HG03469 (cell line): ENCODE data around the gene CHCHD1.
"Not testable (repeated sequence)": the region's sequence is repeated elsewhere in the genome, so short reads cannot be mapped to it uniquely, and the experiment has no call there.

Experiments
- ATAC-seq: cut with Tn5 transposase; IDR thresholded peaks from one replicate; pipeline ENCODE4 v1.9.1; 2021; ENCODE audit warnings: mild to moderate bottlenecking, moderate library complexity, moderate number of reproducible peaks; ENCODE audit not compliant: unreplicated experiment

The CHCHD1 gene

DNA sequence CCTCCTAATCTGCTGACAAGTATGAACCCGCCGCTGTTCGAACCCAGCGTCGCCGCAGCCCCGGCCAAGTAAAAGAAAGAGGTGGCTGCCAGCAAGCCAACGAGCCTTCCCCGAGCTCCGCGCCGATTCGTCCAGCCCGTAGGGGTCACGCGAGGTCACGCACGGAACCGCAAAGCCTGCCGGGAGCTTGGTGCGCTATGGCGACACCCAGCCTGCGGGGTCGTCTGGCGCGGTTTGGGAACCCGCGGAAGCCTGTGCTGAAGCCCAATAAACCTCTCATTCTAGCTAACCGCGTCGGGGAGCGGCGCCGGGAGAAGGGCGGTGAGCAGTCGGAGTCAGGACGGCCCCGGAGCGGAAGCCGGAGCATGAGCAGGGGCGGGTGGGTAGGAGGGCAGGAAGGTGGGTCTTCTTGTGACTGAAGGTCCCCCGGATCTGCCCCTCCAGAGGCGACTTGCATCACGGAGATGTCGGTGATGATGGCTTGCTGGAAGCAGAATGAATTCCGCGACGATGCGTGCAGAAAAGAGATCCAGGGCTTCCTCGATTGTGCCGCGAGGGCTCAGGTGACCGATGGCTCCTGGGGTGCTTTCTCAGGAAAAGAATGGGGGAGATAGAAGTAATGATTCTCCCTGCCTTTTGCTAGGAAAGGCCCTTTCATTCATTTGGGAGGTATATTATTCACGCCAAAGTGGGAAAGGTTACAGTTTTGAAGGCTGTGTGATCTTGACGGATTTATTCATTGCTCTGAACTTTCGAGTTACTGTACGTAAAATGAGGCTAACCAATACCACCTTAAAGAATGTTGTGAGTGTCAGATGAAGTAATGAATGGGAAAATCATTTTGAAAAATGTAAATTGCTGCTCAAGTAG lies at the start of gene CHCHD1:
CHCHD1 (plus strand) TSS at position 170 of the 870 bp plus-strand sequence; CDS start at position 198, 28 bp downstream.
- peak; percentile 49 for ATAC-seq

DNA sequence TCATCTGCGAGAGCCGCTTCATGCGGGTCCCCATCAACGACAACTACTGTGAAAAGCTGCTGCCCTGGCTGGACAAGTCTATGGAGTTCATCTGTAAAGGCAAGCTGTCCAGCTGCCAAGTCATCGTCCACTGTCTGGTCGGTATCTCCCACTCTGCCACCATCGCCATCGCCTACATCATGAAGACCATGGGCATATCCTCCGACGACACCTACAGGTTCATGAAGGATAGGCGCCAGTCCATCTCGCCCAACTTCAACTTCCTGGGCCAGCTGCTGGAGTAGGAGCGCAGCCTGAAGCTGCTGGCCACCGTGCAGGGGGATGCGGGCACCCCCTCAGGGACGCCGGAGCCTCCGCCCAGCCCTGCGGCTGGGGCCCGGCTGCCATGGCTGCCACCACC lies 49.4 kb upstream of the CHCHD1 start:
- no peak for ATAC-seq

DNA sequence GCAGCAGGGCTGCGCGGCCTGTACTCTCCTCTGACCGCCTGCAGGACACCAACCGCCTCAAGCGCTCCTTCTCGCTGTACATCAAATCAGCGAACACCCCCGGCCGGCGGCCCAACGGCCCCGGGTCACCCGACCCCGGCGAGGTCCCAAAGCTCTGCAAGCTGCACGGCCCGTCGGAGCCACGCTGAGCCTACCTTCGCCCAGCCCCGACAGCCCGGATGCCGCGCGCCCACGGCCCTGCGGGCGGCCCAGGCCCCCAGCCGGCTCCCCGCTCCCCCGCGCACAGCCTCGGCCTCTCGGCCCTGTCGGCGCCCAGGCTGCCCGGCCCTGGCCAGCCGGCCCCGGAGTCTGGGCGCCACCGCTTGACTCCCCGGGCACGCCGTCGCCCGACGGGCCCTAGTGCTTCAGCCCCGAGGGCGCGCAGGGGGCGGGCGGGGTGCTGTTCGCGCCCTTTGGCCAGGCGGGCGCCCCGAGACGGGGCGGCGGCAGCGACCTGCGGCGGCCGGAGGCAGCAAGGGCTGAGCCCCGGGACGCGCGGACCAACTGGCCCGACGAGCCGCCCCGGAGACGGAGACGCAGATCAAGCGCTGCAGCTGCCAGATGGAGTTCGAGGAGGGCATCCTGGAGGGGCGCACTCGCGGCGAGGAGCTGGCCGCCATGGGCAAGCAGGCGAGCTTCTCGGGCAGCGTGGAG lies 48.8 kb upstream of the CHCHD1 start:
- ATAC-seq, result no peak

DNA sequence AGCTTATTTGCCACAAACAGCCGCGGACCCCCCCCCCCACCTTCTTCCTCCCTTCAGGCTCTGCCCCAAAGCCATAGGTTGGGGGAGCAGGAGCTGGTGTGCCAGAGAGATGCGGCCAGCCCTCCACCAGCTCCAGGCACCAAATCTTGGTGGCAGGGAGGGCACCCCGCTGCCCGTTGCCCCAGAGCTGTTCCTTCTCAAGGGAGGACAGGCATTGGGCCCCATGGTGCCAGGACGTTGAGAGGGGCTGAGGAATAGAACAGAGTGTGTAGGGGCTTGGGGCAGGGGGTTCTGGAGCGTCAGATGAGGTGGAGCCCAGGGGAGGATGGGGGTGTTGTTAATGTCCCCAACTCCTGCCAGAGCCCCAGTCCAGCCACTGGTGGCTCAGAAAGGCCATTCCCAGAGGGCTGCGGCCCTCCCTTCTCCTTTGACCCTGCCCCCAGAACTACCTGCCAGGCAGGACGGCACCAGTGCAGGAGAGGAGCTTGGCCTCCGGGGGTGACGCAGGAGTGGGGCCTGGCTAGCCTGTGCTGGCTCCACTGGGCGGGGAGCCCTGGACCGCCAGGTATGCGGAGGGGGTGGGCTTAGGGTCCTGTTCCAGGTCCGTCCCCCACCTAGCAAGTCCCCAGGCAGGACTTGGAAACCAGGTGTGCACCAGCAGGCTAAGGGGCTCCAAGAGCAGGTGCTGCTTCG lies 47.7 kb upstream of the CHCHD1 start:
- no peak for ATAC-seq

DNA sequence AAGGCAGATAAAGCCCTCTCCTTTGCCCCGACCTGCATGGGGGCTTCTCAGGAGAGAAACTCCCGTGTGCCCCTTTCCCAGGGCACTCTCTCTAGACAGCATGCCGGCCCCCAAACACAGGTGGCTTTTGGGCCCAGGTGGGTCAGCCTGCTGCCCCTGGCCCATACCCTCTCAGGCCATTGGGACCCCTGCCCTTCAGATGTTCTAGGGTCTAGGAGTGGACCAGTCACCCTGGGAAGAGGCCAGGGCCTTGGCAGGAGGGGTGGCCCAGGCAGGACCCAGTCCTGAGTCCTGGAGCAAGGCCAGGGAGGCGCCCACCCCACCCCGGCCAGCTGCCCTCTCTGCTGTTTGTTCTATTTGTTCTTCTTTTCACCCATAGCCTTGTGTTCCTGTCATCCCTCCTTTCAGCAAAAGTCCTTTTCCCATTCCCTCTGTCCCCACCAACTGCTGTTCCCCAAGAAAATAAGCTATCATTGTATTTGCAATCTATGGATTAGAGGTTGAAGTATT lies 47.0 kb upstream of the CHCHD1 start:
- ATAC-seq, result no peak

DNA sequence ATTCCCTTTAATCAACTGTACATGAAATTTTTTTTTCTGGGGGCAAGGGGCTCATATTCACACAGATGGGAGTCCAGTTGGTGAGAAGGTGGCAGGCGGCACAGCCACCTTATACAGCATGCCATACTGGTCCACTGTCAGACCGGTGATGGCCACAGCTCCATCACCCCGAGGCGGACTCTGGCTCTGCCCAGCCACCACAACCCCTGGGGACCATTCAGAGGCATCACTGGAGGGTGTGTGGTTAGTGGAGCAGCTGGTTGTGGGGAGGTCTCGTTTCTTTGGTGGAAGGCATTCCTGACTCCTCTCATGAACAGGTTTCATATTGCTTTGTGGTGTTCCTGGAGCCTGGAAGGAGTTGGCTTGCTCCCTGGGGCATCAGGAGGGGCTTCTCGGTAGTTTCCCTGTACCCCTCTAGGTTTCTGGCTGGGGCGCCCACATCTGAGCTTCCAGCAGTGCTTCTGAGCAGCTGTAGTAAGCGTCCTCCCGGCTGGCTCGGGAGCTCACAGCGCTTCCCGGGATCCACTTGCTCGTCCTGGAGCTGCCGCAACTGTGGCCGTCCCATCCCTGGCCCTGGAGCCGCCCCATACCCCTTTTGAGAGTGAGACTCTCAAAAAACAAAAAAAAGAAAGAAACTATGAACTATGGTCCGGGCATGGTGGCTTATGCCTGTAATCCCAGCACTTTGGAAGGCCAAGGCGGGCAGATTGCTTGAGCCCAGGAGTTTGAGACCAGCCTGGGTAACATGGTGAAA lies 41.2 kb upstream of the CHCHD1 start:
- ATAC-seq, result not testable (repeated sequence)

DNA sequence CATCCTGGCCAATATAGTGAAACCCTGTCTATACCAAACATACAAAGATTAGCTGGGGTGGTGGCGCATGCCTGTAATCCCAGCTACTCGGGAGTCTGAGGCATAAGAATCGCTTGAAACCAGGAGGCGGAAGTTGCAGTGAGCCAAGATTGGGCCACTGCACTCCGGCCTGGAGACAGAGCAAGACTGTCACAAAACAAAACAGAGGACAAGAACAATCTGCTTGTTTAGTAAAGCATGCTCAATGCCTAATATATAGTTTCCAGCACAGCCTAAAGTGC lies 39.5 kb upstream of the CHCHD1 start:
- ATAC-seq, result no peak

DNA sequence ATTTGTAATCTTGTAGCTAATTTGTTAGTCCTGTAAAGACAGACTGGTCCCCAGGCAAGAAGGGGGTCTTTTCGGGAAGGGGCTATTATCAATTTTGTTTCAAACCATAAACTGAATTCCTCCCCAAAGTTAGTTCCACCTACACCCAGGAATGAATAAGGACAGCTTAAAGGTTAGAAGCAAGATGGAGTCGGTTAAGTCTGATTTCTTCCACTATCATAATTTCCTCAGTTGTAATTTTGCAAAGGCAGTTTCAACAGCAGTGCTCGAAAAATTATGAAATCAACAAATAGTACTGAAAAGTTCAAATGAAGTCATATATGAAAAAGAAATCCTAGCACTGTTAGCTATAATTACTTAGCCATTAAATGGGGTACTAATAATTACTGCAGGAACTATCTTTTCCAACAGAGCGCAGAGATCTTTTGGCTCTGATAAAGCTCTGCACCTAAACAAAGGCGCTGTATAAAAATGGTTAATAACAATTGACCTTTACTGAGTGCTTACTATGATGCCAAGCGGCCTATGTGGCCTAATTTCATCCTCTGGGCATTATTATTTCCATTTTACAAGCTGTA lies 38.4 kb upstream of the CHCHD1 start:
- ATAC-seq, result no peak

DNA sequence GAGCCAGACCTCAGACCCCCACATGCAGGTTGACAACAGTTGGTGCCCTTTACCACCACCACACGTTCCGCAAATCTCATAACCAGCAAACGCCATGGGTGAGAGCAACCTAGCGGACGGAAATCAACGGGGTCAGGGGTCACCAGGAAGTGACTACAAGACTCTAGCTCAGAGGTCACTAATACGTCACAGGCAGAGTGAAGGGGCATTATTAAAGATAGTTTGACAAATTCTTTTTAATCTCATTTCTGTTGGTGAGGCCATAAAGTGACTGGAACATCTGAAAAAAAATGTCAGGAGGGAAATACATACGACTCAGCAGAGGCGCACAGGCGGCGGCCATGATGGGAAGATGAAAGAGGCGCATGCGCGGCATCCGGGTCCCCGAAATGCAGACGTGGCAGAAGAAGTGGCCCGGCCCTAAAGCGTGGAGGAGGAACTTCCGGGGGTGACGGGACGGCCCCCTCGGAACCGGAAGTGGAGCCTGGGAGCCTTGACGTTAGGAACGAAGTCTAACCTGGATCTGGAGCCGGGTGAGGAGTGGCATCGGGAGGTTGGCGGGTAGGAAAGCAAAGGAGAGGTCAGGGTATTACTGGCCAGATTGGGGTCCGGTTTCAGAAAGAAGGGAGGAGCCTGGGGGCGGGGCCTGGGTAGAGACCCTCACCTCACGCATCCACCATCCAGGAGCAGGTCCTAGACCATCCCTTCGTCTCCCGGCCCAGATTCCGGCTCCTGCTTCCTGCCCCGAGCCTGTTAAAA lies 37.8 kb upstream of the CHCHD1 start, which contains the start of gene SEC24C:
SEC24C (plus strand) TSS at position 468 of the 759 bp plus-strand sequence. CDS start 2,461 bp downstream, outside the sequence.
- peak; percentile 64 for ATAC-seq

DNA sequence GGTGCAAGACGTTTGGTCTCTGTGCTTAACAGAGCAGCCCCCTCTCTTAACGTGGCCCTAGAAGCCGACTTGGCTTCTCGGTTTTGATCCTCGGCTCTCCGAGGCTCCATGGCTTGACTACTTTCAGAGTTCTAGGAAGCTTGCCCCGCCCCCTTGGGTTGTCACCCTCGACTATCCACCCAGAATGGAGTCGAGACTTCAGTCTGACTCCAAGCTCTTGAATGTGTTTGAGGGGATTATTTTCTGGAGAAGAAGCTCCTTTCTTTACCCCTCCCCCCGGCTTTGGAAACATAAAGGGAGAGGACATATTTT lies 37.2 kb upstream of the CHCHD1 start:
- no peak for ATAC-seq

DNA sequence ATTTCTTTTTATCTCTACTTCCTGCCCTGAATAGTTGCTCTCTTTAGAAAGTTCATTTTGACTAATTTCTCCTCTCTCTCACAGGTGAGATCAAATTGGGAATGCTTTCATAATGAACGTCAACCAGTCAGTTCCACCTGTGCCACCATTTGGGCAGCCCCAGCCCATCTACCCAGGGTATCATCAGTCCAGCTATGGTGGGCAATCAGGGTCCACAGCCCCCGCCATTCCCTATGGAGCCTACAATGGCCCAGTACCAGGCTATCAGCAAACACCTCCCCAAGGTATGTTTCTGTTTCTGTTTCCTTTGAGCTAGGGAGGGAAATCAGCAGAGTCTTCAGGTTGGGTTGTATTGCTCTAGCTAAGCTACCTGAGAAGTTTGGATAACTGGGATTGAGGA lies 35.1 kb upstream of the CHCHD1 start:
- ATAC-seq, result no peak

DNA sequence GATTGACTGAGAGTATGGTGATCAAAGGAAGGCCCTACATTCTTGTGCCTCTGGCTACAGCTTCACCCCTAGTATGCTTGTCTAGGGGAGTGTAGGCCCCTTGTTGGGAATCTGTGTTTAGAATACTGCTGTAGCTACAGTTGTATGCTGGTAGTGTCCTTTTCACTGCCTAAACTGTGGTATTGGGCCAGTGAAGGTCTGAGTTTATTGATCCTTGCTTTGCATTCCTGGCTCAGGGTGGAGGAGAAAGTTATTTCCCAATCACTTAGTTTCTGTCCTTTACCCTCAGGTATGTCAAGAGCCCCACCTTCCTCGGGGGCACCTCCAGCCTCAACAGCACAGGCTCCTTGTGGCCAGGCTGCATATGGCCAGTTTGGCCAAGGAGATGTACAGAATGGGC lies 31.0 kb upstream of the CHCHD1 start:
- no peak for ATAC-seq

DNA sequence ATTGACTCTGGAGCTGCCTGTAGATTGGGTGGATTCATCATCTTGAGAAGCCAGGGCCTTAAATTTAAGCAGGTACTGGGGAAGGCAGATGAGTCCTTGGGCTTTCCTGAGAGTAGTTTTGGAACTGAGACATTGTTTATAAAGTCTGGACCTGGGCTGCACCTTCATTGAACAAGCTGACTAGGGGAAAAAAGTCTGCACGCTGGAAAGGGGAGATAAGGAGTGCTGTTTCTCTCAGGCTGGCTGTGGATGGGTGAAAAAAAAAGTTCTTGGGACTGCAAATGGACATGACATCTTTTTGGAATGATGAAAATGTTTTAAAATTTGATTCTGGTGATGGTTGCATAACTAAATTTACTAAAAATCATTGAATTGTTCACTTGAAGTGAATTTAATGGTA lies 25.7 kb upstream of the CHCHD1 start:
- ATAC-seq, result no peak

DNA sequence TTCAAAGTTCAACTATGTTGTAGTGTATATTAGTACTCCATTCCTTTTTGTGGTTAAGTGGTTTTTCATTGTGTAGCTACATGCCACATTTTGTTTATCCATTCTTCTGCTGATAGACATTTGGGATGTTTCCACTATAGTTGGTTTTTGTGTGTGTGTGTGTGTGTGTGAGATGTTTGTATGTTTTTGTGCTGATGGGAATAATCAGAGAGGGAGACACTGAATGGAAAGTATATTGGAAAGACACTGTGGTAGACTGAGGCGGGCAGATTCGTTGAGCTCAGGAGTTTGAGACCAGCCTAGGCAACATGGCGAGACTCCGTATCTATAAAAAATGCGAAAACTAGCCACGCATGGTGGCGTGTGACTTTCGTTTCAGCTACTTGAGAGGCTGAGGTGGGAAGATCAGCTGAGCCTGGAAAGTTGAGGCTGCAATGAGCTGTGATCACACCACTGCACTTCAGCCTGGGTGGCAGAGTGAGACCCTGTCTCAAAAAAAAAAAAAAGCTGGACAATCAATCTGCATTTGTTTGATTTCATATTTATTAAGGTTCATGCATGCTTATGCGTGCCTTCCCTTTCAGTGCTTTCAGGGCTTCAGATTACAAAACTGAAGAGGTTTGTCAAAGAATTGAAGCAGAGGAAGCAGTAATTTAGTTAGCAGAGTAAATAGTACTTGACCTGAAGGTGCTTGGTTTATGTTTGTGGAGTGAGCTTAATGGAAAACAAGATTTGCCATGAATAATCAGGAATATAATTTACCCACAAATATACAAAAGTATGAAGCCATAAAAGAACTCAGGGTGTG lies 22.9 kb upstream of the CHCHD1 start:
- no peak for ATAC-seq

DNA sequence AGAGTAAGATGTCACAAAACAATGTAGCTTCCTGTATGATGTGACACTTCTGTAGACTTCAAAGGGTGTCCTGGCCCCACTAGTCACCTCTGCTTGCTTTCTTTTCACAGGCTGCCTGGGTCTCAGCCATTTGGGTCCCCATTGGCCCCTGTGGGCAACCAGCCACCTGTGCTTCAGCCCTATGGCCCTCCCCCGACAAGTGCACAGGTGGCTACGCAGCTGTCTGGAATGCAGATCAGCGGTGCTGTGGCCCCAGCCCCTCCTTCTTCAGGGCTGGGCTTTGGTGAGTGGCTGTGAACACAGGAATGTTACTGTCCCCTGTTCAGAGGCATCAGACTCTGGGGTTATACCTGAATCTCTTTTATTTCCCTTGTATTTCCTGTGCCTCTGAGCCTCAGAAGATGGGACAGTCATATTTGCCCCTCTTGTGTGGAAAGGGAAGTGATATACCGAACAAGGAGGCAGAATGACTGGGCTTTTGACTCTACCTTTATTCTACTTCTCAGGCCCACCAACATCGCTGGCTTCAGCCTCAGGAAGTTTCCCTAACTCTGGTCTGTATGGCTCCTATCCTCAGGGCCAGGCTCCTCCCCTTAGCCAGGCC lies 22.2 kb upstream of the CHCHD1 start:
- ATAC-seq, result no peak

DNA sequence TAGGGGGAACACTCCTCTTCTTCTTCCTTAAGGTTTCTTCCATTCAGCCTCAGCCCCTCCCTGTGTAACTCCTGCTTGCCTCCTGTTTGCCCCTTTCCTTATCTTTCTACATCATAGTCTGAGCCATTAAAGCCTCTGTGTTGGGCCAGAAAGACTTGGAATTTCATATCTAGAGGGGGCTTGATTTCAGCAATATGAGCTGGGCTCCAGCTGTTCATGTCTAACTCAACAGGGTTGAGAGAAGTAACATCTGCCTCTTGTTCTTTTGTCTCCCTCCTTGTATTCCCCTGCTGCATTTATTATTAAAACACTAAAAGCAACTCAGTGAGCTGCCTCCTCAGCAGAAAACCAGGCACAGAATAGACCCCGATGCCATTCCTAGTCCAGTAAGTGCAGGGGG lies 20.1 kb upstream of the CHCHD1 start:
- ATAC-seq, result no peak

DNA sequence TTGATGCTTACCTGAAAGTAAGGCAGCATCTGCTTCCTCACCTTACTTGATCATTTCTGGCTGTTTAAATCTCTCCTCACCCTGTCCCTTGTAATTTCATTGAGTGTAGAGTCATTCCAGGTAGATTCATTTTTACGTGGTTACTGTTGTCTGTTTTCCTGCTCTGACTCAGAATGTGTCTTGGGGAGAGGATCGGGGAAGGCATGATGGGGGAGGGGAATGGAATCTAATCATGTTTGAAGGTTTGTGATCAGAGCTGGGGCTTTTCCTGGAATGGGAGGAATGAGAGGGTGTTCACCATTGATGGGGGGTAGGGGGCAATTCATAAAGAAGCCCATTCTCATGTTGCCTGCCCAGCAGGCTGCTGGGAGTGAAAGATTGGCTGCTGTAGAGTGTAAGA lies 18.9 kb upstream of the CHCHD1 start:
- ATAC-seq, result no peak

DNA sequence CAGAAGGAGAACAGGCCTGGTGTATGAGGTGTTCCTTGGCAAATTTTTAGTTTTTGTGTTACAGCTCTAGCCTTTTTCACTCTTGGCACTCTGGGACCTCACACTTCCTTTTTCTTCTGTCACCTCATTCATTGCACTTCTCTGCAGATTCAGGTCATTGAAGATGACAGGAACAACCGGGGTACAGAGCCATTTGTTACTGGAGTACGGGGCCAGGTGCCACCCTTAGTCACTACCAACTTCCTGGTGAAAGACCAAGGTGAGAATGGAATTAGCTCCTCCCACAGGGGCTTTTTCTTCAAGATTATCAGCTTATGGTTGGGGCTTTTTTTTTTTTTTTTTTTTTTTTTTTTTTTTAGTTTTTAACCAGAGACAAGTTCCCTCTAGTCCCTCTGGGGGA lies 18.5 kb upstream of the CHCHD1 start:
- no peak for ATAC-seq

DNA sequence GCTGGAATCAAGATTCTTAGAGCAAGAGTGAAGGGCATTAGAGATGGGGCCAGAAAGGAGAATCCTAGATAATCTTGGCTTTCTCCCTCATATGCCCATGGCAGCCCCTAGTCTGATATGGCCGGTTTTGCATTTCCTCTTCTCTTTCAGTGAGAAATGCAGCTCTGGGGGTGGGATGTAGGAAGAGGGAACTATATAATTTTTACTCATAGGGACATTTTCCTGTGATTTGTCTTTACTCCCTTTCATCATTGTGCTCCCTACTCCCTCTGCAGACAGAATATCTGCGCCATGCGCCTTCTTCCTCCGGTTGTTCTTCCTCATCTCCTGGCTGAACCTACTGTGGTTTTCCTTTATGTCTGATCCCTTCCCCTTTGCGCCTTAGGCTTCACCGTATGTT lies 16.8 kb upstream of the CHCHD1 start:
- no peak for ATAC-seq
